ENCODE data around the gene NGB.

DNA sequence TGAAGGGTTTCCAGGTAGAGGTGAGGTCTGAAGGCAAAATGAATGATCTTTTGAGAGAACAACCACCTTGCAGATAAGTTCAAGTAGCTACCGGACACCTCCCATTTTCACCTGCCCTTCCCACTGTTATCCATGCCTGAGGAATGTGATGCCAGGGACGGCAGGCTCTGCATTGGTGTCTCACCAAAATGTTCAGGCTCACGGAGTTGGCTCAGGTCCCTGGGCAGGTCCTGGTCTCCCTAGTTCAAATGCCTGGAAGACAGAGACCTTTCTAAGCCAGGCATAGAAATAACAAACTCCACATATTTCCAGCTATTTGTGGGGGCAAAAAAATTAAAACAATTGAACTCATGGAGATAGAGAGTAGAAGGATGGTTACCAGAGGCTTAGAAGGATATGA is 53.5 kb downstream of the NGB start:
- TF ChIP-seq, protein P1, sequence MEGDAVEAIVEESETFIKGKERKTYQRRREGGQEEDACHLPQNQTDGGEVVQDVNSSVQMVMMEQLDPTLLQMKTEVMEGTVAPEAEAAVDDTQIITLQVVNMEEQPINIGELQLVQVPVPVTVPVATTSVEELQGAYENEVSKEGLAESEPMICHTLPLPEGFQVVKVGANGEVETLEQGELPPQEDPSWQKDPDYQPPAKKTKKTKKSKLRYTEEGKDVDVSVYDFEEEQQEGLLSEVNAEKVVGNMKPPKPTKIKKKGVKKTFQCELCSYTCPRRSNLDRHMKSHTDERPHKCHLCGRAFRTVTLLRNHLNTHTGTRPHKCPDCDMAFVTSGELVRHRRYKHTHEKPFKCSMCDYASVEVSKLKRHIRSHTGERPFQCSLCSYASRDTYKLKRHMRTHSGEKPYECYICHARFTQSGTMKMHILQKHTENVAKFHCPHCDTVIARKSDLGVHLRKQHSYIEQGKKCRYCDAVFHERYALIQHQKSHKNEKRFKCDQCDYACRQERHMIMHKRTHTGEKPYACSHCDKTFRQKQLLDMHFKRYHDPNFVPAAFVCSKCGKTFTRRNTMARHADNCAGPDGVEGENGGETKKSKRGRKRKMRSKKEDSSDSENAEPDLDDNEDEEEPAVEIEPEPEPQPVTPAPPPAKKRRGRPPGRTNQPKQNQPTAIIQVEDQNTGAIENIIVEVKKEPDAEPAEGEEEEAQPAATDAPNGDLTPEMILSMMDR (conservative IDR thresholded peaks at IDR 0.05; ENCODE audit: low read length) = no peak
- no peak for TF ChIP-seq EZH2phosphoT487 (IDR thresholded peaks at IDR 0.05; ENCODE audit: borderline replicate concordance)

Measured in Loucy (cell line).